Smooth muscle cell of the brain vasculature (primary cell): Measurements from ENCODE around the gene SPDYE16.
A peak's percentile ranks its signal among the peaks of the same experiment; 100 is the strongest.
"Not testable (repeated sequence)": the region's sequence is repeated elsewhere in the genome, so short reads cannot be mapped to it uniquely, and the experiment has no call there.

ENCODE experiments used
- DNase-seq: peaks from one replicate; pipeline ENCODE4 v3.0.0-alpha.2; 2012; ENCODE audit warnings: low read depth, low spot score

The SPDYE16 gene, protein sequence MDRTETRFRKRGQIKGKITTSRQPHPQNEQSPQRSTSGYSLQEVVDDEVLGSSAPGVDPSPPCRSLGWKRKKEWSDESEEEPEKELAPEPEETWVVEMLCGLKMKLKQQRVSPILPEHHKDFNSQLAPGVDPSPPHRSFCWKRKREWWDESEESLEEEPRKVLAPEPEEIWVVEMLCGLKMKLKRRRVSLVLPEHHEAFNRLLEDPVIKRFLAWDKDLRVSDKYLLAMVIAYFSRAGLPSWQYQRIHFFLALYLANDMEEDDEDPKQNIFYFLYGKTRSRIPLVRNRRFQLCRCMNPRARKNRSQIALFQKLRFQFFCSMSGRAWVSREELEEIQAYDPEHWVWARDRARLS

GRCh38 chr7:76543197-76543596, at the start of gene SPDYE16:
Gene SPDYE16 (minus strand): TSS chr7:76543297. CDS start chr7:76541459, 1,838 bp downstream.
- not testable (repeated sequence) for DNase-seq

DNA sequence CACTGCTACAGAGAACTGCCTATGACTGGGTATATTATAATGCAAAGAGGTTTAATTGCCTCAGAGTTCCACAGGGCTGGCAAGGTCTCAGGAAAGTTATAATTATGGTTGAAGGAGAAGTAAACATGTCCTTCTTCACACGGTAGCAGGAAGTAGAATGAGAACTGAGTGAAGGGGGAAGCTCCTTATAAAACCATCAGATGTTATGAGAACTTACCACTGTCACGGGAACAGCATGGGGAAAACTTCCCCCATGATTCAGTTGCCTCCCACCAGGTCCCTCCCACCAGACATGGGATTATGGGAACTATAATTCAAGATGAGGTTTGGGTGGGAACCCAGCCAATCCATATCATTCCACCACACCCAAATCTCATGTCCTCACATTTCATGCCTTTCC, 49.6 kb upstream of the SPDYE16 start:
- DNase-seq, result not testable (repeated sequence)

- not testable (repeated sequence) for DNase-seq
These were observed 48.7 kb upstream of the SPDYE16 start for GRCh38 chr7:76591602-76592304.

- not testable (repeated sequence) for DNase-seq
These were observed 47.9 kb upstream of the SPDYE16 start for GRCh38 chr7:76591033-76591432.

- not testable (repeated sequence) for DNase-seq
These were observed 45.5 kb upstream of the SPDYE16 start for GRCh38 chr7:76588586-76588985.

DNA sequence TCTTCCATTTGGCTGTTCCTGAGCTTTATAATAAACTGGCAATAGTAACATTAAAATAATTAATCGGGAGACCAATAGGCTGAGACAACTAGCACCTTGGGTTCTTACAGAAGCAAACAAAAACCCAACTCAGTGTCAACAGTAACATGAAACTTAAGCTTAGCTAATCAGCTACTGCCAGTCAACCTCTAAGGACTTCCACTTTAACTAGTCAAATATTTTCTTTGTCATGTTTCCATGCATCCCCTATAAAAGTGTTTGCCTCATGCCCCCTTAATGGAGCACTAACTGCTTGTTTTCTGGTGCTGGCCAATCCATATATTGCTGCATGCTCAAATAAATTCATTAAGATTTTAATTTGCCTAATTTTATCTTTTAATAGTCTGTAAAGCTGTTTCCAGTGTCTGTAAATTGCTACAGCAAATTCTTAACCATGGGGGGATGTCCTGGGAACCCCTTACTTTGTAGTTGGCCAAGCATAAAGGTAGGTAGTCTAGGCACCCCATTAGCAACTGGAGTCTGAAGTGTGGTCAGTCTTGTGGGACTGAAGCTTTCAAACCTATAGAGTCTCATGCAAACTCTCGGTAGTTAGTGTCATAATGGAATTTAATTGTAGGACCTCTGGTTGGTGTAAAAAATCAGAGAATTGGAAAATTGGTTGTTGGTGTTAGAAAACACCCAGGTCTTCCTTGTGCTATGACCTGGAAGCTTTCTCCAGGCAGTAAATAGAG, 43.7 kb upstream of the SPDYE16 start:
- not testable (repeated sequence) for DNase-seq

DNA sequence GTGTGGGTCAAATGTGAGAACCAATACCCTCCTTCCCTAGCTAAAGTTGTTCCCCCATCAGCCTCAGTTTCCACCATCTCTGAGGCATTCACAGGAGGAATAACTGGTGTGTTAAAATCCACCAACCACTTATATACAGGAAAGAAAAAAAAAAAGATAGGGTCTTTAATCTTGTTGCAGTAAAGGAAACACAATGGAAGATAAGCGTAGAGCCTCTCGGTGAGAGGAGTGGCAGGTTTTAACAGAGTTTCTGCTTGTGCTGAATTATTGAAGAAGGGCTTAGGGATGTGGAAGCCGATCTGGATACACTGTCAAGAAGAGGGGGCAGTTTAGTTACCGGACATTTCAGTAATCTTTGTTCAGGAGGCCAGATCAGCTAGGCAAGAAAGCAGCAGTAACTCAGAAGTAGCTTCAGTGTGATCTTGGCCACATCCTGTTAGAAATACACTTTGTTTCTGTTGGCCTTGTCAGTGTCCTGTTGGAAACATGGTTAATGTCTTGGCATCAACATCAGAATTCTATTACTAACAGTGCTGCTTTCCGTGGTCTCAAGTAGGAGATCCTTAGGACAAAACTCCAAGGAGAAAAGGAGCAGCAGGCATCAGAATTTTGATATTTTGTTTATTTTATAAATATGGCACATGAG, 40.7 kb upstream of the SPDYE16 start:
- not testable (repeated sequence) for DNase-seq

- DNase-seq, result peak; percentile 49
These were observed 39.9 kb upstream of the SPDYE16 start for GRCh38 chr7:76582848-76583631.

- not testable (repeated sequence) for DNase-seq
These were observed 33.0 kb upstream of the SPDYE16 start for GRCh38 chr7:76575919-76576655.

DNA sequence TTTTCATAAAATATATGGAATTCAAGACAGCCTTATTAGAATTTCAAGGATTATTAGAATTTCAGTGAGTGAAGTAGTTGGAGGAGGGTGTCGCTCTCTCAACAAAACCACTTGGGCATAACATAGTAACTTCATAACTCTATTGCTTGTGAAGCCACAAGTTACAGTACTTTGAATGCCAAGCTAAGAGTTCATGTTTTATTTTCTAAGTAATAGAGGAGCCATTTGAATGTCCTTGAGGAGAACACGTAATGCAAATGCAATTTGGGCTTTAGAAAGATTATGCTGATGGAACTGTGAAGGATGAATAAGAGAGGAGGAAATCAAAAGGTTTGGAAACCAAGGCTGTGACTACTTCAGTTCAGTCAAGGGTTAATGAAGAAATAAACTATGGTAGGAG, 32.3 kb upstream of the SPDYE16 start:
- not testable (repeated sequence) for DNase-seq

GRCh38 chr7:76572296-76572695, 29.2 kb upstream of the SPDYE16 start:
- DNase-seq, result not testable (repeated sequence)

DNA sequence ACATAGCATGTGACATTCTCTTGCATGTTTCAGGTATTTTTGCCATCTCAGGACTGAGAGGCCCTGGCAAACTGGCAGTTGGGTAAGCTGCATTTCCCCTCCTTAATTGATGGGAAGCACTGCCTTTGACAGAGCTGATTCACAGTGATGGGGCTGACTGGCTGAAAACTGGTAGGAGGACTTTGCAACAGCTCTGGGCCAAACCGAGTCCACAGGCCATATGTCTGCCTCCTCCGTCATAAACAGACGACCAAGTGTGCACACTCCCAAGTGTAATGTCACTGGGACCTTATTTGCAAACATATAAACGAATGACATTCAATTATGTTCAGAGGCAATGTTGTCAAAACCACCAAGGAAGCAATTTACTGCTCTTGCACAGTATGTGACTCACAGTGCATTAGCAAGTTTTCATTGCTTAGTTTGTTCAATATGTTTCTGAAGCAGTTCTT, 27.3 kb upstream of the SPDYE16 start:
- DNase-seq, result not testable (repeated sequence)

DNA sequence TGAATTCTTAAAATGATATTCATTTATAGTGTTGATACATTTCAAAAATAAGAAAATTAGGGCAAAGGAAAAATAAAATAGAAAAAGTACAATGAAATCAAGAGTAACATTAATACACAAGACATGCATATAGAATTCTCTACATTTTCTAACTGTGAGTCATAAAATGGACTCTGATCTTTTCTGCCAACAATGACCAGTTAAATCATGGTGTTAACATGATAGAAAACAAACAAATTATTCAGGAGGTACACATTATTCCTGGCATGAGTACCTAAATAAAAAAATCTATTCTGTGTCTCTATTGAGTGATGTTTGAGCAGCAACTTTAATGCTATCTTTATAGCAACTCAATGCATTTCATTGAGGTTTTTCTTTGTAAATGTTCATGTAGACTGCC, 25.6 kb upstream of the SPDYE16 start:
- DNase-seq, result not testable (repeated sequence)

DNA sequence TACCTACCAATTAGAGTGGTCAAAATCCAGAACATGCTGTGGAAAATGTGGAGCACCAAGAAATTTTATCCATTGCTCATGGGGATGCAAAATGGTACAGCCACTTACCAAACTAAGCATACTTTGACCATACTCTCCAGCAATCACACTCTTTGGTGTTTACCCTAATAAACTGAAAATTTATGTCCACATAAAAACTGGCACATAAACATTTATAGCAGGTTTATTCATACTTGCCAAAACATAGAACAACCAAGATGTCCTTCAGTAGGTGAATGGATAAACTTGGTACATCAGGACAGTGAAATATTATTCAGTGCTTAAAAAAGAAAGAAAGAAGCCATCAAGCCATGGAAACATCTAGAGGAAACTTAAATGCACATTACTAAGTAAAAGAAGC, 24.7 kb upstream of the SPDYE16 start:
- not testable (repeated sequence) for DNase-seq

DNA sequence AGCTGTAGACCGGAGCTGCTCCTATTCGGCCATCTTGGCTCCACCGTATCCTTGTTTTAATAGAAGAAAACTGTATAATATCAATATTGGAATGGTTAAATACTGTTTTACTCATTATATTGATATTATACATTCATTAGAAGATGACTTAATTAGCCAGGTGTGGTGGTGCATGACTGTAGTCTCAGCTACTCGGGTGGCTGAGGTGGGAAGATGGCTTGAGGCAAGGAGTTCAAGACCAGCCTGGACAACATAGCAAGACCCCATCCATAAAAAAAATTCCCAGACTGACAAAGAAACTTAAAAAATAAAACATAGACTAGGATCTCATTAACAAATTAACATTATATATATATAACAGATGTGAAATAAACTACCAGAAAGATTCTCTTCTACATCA, 24.2 kb upstream of the SPDYE16 start:
- not testable (repeated sequence) for DNase-seq

DNA sequence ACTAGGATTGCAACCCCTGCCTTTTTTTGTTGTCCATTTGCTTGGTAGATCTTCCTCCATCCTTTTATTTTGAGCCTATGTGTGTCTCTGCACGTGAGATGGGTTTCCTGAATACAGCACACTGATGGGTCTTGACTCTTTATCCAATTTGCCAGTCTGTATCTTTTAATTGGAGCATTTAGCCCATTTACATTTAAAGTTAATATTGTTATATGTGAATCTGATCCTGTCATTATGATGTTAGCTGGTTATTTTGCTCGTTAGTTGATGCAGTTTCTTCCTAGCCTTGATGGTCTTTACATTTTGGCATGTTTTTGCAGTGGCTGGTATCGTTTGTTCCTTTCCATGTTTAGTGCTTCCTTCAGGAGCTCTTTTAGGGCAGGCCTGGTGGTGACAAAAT, 21.9 kb upstream of the SPDYE16 start:
- DNase-seq, result not testable (repeated sequence)

GRCh38 chr7:76561342-76561741, 18.2 kb upstream of the SPDYE16 start:
- DNase-seq, result not testable (repeated sequence)

DNA sequence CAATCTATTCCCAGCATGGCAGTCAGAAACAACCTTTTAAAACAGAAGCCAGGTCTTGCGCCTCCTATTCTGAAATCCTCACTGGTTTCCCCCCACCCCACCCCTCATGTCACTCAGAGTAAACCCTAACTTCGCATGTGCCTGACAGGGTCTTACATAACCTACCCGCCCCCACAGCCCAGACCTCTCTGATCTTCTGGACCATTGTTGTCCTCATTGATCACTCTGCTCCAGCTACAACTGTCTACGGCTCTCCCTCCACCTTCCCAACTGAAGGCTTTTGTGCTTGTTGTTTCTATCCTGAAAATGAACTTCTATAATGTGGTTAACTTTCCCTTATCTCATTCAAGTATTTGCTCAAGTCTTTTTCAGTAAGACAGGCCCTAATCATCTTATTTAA, 17.1 kb upstream of the SPDYE16 start:
- not testable (repeated sequence) for DNase-seq

- DNase-seq, result not testable (repeated sequence)
These were observed 16.6 kb upstream of the SPDYE16 start for GRCh38 chr7:76559685-76560084.

DNA sequence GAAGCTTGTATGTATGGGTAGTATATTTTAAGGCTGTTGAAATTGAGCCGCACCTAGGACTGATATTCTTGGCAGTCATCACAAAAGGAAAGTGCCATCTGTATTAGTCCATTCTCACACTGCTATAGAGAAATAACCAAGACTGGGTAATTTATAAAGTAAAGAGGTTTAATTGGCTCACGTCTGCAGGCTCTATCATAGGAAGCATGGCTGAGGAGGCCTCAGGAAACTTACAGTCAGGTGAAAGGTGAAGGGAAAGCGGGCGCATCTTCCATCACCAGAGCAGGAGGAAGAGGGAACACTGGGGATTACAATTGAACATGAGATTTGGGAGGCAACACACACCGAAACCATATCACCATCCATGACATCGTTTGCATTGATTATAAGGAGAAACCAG, 8.9 kb upstream of the SPDYE16 start:
- DNase-seq, result not testable (repeated sequence)
